PFSK-1 (cell line): ENCODE data around the gene SFTPD.

ENCODE experiments used
- FOXP2 ChIP-seq: optimal IDR thresholded peaks from 2 replicates; pipeline ENCODE3; 2011; ENCODE audit warnings: borderline replicate concordance, control low read depth, inconsistent platforms; ENCODE audit not compliant: insufficient read depth; ENCODE audit errors: extremely low read length, extremely low read depth
- POLR2AphosphoS5 ChIP-seq: IDR thresholded peaks from 2 replicates; pipeline ENCODE4 v1.6.1; 2012; ENCODE audit warnings: low read depth, mild to moderate bottlenecking, control low read depth, low read length, moderate library complexity
- REST ChIP-seq, 2 experiments: IDR thresholded peaks; 2 replicates each; pipeline versions ENCODE4 v1.6.1 to v1.8.0; 2011 to 2012; ENCODE audit warnings: low read depth in 2 of 2, low read length in 2 of 2, control low read depth in 1 of 2, inconsistent platforms in 1 of 2, mild to moderate bottlenecking in 1 of 2, moderate library complexity in 1 of 2; ENCODE audit not compliant: insufficient read depth in 1 of 2
- SIN3A ChIP-seq: IDR thresholded peaks from 2 replicates; pipeline ENCODE4 v1.6.1; 2012; ENCODE audit warnings: mild to moderate bottlenecking, low read length, moderate library complexity, borderline replicate concordance; ENCODE audit not compliant: insufficient read depth
- TAF1 ChIP-seq: IDR thresholded peaks from 2 replicates; pipeline ENCODE4 v1.6.1; 2012; ENCODE audit warnings: low read length, control low read depth, borderline replicate concordance; ENCODE audit not compliant: insufficient read depth

The SFTPD gene

GRCh38 chr10:79926037-79926436 lies 22.9 kb downstream of the SFTPD start:
- no peak for TF ChIP-seq FOXP2

- no peak for TF ChIP-seq SIN3A
Measured at GRCh38 chr10:79925614-79926013, 23.3 kb downstream of the SFTPD start.

- TF ChIP-seq POLR2AphosphoS5: no peak
- TF ChIP-seq TAF1: no peak
- no peak for TF ChIP-seq FOXP2
- TF ChIP-seq SIN3A: no peak
Measured at GRCh38 chr10:79923669-79924068, 25.2 kb downstream of the SFTPD start.

- no peak for TF ChIP-seq TAF1
- no peak for TF ChIP-seq SIN3A
- no peak for TF ChIP-seq REST (IDR thresholded peaks at IDR 0.05; ENCODE audit: insufficient read depth in 1 of 2, low read depth in 2 of 2, low read length in 2 of 2)
- TF ChIP-seq POLR2AphosphoS5: no peak
- no peak for TF ChIP-seq FOXP2
Measured at GRCh38 chr10:79923145-79923544, 25.8 kb downstream of the SFTPD start.

GRCh38 chr10:79910836-79911235 lies 38.1 kb downstream of the SFTPD start:
- TF ChIP-seq FOXP2 (no peak), TAF1 (no peak), POLR2AphosphoS5 (no peak), SIN3A (no peak), REST (IDR thresholded peaks at IDR 0.05; ENCODE audit: insufficient read depth in 1 of 2, low read depth in 2 of 2, low read length in 2 of 2) (no peak)

GRCh38 chr10:79910344-79910743 lies 38.6 kb downstream of the SFTPD start:
- no peak for TF ChIP-seq REST (IDR thresholded peaks at IDR 0.05; ENCODE audit: insufficient read depth in 1 of 2, low read depth in 2 of 2, low read length in 2 of 2)
- no peak for TF ChIP-seq FOXP2
- TF ChIP-seq TAF1: no peak
- no peak for TF ChIP-seq SIN3A
- TF ChIP-seq POLR2AphosphoS5: no peak
